ENCODE measurements around the gene QSOX1. TPM values are rescaled to one million over a fixed set of nuclear protein-coding genes. Genes with fewer than 3 reads are reported as not detected.

Gene QSOX1
- total and polyA plus RNA-seq, 8 donors = 67.5 to 143 (median 112) TPM

GRCh38 chr1:180154003-180154324, 705 bp upstream of the QSOX1 start:
- Histone ChIP-seq H3K27ac (peak overlapping the region; percentile 44 to 94 (median 76)), H3K4me1 (peaks cover 17 to 28% (median 22%) of the 10 kb centered on the region in 3 donors), H3K27me3 (no peaks in the 10 kb centered on the region), H3K9me3 (no peaks in the 10 kb centered on the region), H3K36me3 (no peaks in the 10 kb centered on the region), H3K4me3 (peak overlapping the region; percentile 40 to 94 (median 88))
- TF ChIP-seq CTCF (IDR thresholded peaks at IDR 0.05) = no peak
- DNase-seq (no peak), ATAC-seq (no peak), FAIRE-seq (no peak)
- intact Hi-C loops (cut with DNase I) = no loop called here
- 13 to 19% methylated on average over 7 of the region's 7 CpGs for WGBS, 2 donors

- no peaks in the 10 kb centered on the region for H3K9me3 ChIP-seq
- no peaks in the 10 kb centered on the region for H3K27me3 ChIP-seq
- TF ChIP-seq CTCF (IDR thresholded peaks at IDR 0.05) = no peak
- intact Hi-C loops (cut with DNase I) = no loop called here
- peak overlapping the region; percentile 88 to 94 (median 91) for H3K4me3 ChIP-seq
- FAIRE-seq (no peak), ATAC-seq (peak in 2 of 4 donors; percentile 0 to 3), DNase-seq (peak; percentile 39 to 76 (median 56))
- 0 to 1% methylated on average over 28 to 29 of the region's 29 CpGs for WGBS, 2 donors
- no peaks in the 10 kb centered on the region for H3K36me3 ChIP-seq
- H3K27ac ChIP-seq = peak overlapping the region; percentile 69 to 94 (median 84)
- peaks cover 19 to 39% (median 34%) of the 10 kb centered on the region in 3 donors for H3K4me1 ChIP-seq
These were observed 563 bp downstream of the QSOX1 start for GRCh38 chr1:180155182-180155682.

GRCh38 chr1:180156201-180156600, 1.5 kb downstream of the QSOX1 start:
- intact Hi-C loops (cut with DNase I) = no loop called here
- ATAC-seq (no peak), FAIRE-seq (no peak), DNase-seq (no peak)
- peaks cover 19 to 43% (median 42%) of the 10 kb centered on the region in 3 donors for H3K4me1 ChIP-seq
- 40 to 47% methylated on average over 4 of the region's 4 CpGs for WGBS, 2 donors
- H3K27ac ChIP-seq = peak overlapping the region in 3 of 4 donors; percentile 75 to 94 (median 92)
- no peak for TF ChIP-seq CTCF (IDR thresholded peaks at IDR 0.05)
- H3K27me3 ChIP-seq = no peaks in the 10 kb centered on the region
- H3K36me3 ChIP-seq = no peaks in the 10 kb centered on the region
- peak overlapping the region in 3 of 4 donors; percentile 88 to 94 (median 89) for H3K4me3 ChIP-seq
- no peaks in the 10 kb centered on the region for H3K9me3 ChIP-seq

- DNase-seq (no peak), FAIRE-seq (no peak), ATAC-seq (no peak)
- intact Hi-C loops (cut with DNase I) = no loop called here
- Histone ChIP-seq H3K27ac (peak overlapping the region; percentile 75 to 94 (median 88)), H3K4me1 (peaks cover 19 to 48% (median 44%) of the 10 kb centered on the region in 3 donors), H3K9me3 (no peaks in the 10 kb centered on the region), H3K4me3 (peak overlapping the region in 3 of 4 donors; percentile 3 to 94 (median 89)), H3K27me3 (no peaks in the 10 kb centered on the region), H3K36me3 (no peaks in the 10 kb centered on the region)
- WGBS, 2 donors = 35 to 39% methylated on average over 2 of the region's 2 CpGs
- no peak for TF ChIP-seq CTCF (IDR thresholded peaks at IDR 0.05)
These were observed 2.0 kb downstream of the QSOX1 start for GRCh38 chr1:180156631-180157091.

- Histone ChIP-seq H3K4me1 (peaks cover 19 to 51% (median 44%) of the 10 kb centered on the region in 3 donors), H3K27ac (peak overlapping the region; percentile 75 to 94 (median 88)), H3K27me3 (no peaks in the 10 kb centered on the region), H3K36me3 (no peaks in the 10 kb centered on the region), H3K4me3 (peak overlapping the region in 2 of 4 donors; percentile 3 to 94), H3K9me3 (no peaks in the 10 kb centered on the region)
- intact Hi-C loops (cut with DNase I) = no loop called here
- DNase-seq = peak in 1 of 6 donors; percentile 39
- 35 to 37% methylated on average over 4 of the region's 4 CpGs for WGBS, 2 donors
- no peak for TF ChIP-seq CTCF (IDR thresholded peaks at IDR 0.05)
- no peak for ATAC-seq
- FAIRE-seq = no peak
These were observed 2.4 kb downstream of the QSOX1 start for GRCh38 chr1:180157108-180157507.

All from pancreas (tissue), 10 donors.